NCI-H82 (cell line): Measurements from ENCODE around the gene TVP23A.
"Not testable (repeated sequence)": the region's sequence is repeated elsewhere in the genome, so short reads cannot be mapped to it uniquely, and the experiment has no call there.

Experiments
- DNase-seq: peaks from one replicate; lab custom pipeline; 2025; lab: John Stamatoyannopoulos, UW

Gene TVP23A

GRCh38 chr16:10835281-10835931, 16.8 kb upstream of the TVP23A start:
- no peak for DNase-seq

DNA sequence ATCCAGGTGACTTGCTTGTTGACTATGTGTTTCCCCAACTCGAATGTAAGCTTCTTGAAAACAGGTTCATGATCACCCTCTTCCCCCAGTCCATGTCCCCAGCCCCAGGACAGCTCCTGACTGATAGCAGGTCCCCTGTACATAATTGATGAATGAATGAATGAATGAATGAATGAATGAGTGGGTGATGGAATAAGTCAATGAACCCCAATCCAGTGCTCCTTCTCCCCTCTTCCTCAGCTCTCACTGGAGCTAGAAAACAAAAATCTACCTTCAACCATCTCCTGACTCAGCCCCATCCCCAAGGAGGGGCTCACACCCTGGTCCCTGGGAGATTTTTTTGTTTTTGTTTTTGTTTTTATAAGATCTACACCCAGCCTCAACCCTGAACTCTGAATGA, 16.2 kb upstream of the TVP23A start:
- DNase-seq: no peak

GRCh38 chr16:10834130-10834529, 15.5 kb upstream of the TVP23A start:
- no peak for DNase-seq

- no peak for DNase-seq
Observed at GRCh38 chr16:10833271-10833670, 14.7 kb upstream of the TVP23A start.

- DNase-seq: no peak
Observed at GRCh38 chr16:10831894-10832886, 13.6 kb upstream of the TVP23A start.

DNA sequence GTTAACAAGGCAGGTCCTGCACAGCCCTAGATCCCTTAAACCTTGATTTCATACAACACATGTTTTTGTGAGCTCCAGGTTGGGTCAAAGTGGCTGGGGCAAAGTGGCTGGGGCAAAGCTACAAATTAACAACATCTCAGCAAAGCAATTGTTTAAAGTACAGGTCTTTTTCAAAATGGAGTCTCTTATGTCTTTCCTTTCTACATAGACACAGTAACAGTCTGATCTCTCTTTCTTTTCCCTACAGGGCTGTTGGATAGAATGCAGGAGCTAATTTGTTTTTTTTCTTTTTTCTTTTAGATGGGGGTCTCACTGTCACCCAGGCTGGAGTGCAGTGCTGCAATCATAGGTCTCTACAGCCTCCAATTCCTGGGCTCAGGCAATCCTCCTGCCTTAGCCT, 11.6 kb upstream of the TVP23A start:
- not testable (repeated sequence) for DNase-seq

- DNase-seq: not testable (repeated sequence)
Observed at GRCh38 chr16:10829390-10830098, 10.9 kb upstream of the TVP23A start.

GRCh38 chr16:10828851-10829366, 10.3 kb upstream of the TVP23A start:
- no peak for DNase-seq

- no peak for DNase-seq
Observed at GRCh38 chr16:10827691-10828341, 9.2 kb upstream of the TVP23A start.

DNA sequence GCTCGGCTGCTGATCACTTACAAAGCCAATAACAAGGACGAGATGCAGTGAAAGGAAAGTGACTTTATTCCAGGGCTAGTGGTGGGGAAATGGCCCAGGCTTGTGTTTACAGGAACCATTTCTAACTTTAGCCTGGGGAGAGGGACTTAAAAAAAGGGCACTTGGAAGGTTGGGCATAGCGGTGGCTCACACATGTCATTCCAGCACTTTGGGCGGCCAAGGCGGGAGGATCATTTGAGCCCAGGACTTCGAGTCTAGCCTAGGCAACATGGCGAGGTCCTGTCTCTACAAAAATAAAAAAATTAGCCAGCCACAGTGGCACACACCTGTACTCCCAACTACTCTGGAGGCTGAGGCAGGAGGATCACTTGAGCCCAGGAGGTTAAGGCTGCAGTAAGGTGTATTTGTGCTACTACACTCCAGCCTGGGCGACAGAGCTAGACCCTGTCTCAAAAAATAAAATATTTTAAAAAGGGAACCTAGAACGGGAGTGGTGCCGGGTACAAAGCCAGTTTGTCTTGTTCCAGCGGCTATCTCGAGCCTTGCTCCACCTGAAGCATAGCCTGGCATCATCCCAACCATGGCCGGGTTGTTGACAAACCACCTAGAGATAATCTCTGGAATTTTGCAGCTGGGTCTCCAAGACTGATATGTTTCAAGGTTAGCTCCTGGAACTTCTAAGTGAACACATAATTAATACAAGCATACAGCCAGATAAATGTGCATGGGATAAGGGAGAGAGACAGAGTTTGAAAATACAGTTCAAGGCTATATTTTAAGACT, 5.7 kb upstream of the TVP23A start:
- no peak for DNase-seq

DNA sequence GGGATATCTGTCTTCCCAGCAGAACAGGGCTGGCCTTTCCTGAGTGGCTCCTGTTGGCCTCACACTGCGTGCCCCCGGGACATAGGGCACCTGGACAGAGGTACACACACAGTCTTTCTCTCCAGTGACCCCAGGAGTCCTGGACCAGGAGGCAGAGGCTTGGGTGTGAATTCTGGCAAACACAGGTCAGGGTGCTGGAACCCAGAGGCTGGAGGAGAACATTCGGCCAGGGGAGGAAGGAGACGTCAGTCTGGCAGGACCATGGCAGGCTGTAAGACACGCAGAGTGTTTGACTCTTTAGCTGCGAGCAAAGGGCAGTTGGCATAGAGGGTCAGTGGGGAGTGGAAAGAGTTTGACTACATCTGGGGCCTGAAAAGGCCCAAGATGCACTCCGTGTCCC, 4.1 kb upstream of the TVP23A start:
- DNase-seq: no peak

- no peak for DNase-seq
Observed at GRCh38 chr16:10820546-10820945, 2.0 kb upstream of the TVP23A start.

GRCh38 chr16:10817514-10817913, 1.1 kb downstream of the TVP23A start:
- DNase-seq: no peak

- DNase-seq: no peak
Observed at GRCh38 chr16:10813099-10813455, 5.5 kb downstream of the TVP23A start.

GRCh38 chr16:10812312-10813098, 6.1 kb downstream of the TVP23A start:
- no peak for DNase-seq

GRCh38 chr16:10809706-10810105, 8.9 kb downstream of the TVP23A start:
- DNase-seq: no peak

DNA sequence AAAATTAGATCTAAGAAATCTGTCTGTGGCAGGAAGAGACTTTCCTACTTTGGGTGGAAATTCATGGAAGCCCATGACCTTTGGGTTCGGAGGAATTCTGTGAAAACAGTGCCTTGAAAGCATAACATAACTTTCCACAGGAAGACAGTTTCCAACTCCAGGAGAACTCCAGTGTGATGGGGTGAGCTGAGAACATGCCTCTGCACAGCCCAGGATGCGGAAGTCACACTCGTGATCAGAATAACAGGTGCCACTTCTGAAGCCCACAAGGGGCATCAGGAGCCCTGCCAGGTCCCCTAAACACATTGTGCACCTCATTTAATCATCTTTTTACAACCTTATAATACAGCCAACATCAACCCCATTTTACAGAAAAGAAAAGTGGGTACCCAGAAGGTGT, 9.7 kb downstream of the TVP23A start:
- DNase-seq: no peak

DNA sequence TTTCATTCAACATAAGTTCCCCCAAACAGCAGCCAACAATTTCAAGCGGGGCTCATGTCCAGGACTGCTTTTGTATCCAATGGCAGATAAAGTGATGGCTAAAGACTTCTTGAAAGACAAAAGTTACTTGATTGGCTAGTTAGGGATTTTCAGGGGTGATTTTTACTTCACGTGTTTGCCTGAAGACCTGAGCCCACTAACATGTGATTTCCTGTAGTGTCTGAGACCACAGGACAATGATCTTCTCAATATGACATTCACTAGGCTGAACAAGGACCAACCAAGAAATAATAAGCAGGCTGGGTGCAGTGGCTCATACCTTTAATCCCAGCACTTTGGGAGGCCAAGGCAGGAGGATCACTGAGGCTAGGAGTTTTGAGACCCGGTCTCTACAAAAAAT, 10.4 kb downstream of the TVP23A start:
- DNase-seq: no peak

DNA sequence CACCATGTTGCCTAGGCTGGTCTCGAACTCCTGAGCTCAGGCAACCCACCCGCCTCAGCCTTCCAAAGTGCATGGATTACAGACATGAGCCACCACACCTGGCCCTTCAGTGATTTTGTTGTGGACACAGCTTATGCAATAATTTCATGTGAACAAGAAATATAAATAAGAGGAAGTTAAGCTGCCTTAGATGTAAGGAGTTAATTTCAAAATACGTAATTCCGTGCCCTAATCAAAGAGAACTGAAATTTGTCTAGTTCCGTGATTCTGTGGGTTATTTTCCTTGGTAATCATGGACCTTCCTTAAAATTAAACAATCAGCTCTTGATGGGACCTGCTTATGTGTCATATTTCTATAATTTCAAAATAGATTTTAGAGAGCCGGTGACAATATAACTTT, 11.9 kb downstream of the TVP23A start:
- no peak for DNase-seq

DNA sequence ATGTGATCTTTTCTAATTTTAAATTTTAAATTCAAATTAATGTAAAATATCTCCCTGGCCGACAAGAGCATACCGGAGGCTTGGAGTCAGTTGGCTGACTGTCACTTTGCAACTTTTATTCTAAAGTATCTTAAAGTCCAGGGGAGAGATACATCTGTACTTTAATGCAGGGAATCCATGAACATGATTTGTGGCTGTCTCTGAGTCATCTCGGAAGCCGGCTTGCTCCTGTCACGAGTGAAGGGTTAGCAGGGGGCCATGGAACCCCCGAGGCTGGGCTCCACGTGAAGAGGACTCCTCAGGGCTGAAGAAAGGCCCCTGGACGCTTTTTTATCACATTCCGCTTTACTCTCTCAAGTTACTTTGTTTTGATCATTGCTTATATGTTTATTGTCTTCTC, 13.3 kb downstream of the TVP23A start:
- DNase-seq: no peak
